Muscle of arm (tissue), 14 donors: ENCODE data around the gene BGLAP. TPM values are rescaled to one million over a fixed set of nuclear protein-coding genes. Genes with fewer than 3 reads are reported as not detected.
"Not testable (repeated sequence)": the region's sequence is repeated elsewhere in the genome, so short reads cannot be mapped to it uniquely, and the experiment has no call there.

Experiments used
- DNase-seq: peaks from one replicate; pipeline ENCODE4 v3.0.0-alpha.2; 2013
- long read RNA-seq, 11 donors: transcript quantifications; one replicate each; lab custom pipeline, GENCODE V29; 2026
- polyA plus RNA-seq, 12 donors: library from polyadenylated mRNA; unstranded; fragments of 120-200 nt; gene quantifications; one replicate each; pipeline ENCODE4 v1.2.1, GENCODE V29; 2013; ENCODE audit not compliant: insufficient read length in 12 of 12

Gene BGLAP
- 1 to 10 TPM in 6 of 12 donors, under 1 TPM in 4, not detected in 2; 0.38 to 4.8 (median 1.4) TPM for polyA plus RNA-seq
- long read RNA-seq, donor 1, partial matches to known transcripts, result 0 of 1 reads
- long read RNA-seq, donor 1, other reads (novel, unspliced or antisense), result 0 of 1 reads
- long read RNA-seq, donor 2, result 0 reads
- long read RNA-seq, donor 3, result 0 reads
- long read RNA-seq, donor 4, result 0 reads
- long read RNA-seq, donor 5, result 0 reads
- long read RNA-seq, donor 6, result 0 reads
- long read RNA-seq, donor 7, result 0 reads
- long read RNA-seq, donor 8, result 0 reads
- long read RNA-seq, donor 9, result 0 reads
- long read RNA-seq, donor 10, result 0 reads
- long read RNA-seq, donor 11, result 0 reads

DNA sequence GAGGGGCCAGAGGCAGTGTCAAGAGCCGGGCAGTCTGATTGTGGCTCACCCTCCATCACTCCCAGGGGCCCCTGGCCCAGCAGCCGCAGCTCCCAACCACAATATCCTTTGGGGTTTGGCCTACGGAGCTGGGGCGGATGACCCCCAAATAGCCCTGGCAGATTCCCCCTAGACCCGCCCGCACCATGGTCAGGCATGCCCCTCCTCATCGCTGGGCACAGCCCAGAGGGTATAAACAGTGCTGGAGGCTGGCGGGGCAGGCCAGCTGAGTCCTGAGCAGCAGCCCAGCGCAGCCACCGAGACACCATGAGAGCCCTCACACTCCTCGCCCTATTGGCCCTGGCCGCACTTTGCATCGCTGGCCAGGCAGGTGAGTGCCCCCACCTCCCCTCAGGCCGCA is at the start of gene BGLAP:
TSS of gene BGLAP (plus strand) at position 259 of the 400 bp plus-strand sequence. CDS start at position 307, 48 bp downstream.
- no peak for DNase-seq

DNA sequence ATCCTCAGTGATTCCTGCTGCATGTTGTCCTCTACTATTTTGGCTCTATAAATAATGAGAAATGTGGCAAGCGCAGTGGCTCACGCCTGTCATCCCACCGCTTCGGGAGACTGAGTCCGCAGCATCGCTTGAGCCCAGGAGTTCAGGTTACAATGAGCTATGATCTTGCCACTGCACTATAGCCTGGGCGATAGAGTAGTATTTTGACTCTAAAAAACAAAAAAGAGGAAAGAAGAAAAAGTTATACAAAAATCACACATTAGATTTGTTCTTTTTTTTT is 48.8 kb upstream of the BGLAP start:
- DNase-seq, result no peak

DNA sequence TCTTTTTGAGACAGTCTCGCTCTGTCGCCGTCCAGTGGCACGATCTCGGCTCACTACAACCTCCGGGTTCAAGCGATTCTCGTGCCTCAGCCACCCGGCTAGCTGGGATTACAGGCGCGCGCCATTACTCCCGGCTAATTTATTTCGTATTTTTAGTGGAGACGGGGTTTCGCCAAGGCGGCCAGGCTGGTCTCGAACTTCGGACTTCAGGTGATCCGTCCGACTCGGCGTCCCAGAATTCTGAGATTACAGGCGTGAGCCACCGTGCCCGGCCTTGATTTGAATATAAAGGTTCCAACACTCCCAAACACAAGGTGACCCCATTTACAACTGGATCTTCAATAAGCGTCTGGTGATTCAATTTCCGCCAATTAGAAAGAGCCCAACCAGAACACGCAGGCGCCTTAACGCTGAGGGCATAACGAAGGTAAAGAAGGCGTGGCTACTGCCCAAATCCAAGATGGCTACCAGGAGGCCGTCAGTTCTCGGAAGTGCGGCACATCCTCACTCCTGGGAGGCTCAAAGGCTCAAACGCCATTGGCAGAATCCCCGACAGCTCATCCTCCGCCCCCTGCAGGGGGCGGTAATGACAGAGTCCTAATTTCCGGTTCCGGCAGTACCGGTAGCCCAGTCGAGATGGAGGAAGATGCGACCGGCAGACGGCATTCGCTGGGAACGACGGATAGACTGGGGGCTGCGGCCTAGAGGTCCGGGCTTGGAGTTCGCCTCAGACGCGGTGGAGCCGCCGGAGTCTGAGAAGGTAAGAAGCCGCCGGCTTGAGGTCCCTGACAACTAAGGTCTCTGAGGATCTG is 48.3 kb upstream of the BGLAP start, which contains the start of gene SLC25A44:
TSS of gene SLC25A44 (plus strand) at position 617 of the 812 bp plus-strand sequence. CDS start 5,744 bp downstream, outside the sequence.
- peak; percentile 99 for DNase-seq

DNA sequence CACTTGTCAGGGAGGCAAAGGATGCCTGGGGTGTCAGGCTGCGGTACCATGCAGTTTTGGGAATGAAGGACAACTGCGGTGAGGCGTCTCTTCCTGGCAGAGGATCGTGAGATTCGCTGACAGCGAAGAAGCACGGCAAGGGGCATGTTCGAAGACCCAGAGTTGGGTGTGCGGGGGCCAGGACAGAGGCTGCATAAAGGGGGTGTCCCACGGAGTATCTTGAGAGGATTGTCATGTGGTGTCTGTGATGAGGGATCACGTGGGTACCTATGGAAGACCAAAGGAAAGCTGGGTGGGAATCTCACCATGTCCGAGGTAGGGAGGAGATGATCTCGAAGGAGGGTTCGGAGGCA is 47.7 kb upstream of the BGLAP start:
- no peak for DNase-seq

DNA sequence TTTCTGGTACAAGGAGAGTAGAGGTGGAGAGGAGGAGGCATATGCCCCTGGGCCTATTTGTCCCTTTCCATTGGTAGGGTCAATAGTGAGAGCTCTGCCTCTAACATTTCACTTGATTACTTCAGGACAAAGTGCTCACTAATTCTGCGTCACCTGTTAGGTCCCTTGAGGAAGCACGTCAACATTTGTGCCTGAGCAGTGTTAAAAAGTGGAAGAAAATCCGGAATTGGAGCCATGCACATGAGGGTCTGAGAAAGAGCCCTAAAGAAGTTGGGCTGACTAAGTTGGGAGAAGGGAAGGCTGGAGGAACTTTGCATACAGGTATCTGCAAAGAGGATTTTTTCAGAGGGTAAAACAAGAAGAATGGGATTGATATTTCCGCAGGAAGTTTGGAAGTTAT is 46.1 kb upstream of the BGLAP start:
- DNase-seq, result no peak

DNA sequence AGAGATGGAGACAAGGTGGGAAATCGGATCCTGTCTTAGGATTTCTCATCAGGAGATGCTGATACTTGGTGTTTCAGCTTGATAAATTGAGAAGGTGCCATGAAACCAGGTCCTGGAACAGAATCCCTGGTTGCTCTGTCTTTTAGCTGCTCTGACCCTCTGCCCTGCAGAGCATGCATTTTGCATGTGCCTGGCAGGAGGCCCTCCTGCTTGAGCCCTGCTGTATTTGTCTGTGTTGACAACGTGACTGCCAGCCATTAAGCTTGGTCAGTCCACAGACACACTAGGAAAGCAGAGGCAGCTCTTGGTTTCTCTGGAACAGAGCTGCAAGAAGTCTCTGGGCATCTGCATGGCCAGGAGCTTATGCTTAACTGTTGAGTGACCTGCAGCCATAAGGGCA is 45.5 kb upstream of the BGLAP start:
- DNase-seq, result no peak

DNA sequence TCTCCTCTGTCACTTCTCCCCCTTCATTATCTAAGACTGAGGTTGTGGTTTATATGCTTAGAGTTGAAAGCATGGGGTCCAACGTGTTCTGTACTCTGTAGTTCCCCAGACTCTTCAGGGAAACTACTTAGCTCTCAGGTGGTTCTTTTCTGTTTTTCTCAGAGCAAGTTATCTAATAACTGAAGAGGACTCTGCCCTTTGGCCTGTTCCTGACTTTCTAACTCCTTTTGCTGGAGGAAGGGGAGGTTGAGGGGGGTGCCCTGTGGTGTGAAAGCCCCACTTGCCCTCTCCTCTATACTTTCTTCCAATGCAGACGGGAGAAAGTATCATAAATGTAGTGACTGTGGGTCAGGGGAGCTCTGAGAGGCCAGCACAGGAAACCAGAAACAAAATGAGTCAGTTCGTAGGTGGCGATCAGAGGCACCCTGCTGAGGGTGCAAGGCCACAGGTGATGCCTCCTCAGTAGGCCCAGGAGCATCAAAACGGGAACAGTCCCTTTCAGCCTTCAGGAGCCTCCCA is 43.1 kb upstream of the BGLAP start:
- DNase-seq, result no peak

DNA sequence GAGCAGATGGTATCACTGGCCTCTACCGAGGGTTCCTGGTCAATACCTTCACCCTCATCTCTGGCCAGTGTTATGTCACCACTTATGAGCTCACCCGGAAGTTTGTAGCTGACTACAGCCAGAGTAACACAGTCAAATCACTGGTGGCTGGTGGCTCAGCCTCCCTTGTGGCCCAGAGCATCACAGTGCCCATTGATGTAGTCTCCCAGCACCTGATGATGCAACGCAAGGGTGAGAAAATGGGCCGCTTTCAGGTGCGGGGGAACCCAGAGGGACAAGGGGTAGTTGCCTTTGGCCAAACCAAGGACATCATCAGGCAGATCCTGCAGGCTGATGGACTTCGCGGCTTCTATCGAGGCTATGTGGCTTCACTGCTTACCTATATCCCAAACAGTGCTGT is 41.9 kb upstream of the BGLAP start:
- DNase-seq, result no peak

DNA sequence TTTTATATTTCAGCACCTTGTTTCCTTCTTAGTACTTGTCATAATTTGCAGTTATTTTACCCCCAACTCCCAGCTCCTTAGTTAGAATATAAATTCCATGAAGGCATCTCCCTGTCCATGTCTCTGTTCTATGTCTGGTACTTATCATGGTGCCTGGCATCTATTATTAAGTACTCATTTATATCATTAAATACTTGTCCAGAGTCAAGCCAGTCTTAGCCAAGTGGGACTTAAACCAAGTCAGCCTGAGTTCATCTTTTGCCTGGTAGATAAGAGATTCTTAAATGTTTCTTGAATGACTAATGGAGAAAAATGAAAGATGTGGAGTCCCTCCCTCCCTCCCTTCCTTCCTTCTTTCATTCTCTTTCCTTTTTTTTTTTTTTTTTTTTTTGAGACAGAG is 38.7 kb upstream of the BGLAP start:
- no peak for DNase-seq

DNA sequence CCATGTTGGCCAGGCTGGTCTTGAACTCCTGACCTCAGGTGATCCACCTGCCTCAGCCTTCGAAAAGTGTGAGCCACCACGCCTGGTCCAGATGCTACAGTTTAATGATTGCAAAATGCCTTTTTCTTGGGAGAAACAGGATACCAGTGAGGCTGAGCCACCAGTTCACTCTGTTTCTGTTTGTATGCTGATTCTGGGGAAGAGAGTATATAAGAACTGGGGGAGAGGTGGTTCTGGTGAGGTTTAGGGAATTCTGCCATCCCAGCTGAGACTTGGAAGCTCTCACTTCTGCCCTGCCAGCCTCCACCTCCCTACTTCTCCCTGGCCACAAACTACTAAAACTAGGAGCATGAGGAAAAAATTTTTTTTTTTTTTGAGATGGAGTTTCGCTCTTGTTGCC is 37.3 kb upstream of the BGLAP start:
- DNase-seq, result no peak

DNA sequence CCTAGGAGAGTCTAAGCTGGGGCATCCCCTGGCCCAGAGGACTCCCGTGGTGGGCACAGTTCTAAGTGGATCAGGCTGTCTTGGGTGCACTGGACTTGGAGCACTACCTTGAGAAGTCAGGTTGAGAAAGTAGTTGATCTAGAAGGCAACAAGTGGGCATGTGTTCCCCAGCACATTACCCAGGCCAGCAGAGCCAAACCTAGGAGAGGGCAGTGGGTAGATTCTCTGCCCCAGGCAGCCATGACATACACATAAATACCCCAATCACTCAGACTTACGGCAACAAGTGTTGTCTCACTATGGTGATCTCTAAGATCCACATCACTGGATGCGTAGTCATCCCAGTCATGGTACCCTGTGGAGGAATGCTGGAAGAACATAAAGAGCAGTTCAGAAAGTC is 30.7 kb upstream of the BGLAP start:
- DNase-seq, result no peak

DNA sequence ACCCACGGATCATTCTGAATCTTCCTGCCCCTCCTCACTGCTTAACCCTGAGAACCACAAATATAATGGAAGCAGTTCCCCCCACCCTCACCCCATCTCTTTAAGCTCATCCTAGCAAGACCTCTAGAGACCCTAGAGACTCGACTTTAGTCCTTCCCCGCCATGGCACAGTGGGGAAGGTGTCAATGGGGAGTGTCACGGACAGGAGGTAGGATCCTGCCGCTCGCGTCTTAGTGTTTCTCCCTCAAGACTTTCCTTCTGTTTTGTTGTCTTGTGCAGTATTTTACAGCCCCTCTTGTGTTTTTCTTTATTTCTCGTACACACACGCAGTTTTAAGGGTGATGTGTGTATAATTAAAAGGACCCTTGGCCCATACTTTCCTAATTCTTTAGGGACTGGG is 29.9 kb upstream of the BGLAP start:
- no peak for DNase-seq

DNA sequence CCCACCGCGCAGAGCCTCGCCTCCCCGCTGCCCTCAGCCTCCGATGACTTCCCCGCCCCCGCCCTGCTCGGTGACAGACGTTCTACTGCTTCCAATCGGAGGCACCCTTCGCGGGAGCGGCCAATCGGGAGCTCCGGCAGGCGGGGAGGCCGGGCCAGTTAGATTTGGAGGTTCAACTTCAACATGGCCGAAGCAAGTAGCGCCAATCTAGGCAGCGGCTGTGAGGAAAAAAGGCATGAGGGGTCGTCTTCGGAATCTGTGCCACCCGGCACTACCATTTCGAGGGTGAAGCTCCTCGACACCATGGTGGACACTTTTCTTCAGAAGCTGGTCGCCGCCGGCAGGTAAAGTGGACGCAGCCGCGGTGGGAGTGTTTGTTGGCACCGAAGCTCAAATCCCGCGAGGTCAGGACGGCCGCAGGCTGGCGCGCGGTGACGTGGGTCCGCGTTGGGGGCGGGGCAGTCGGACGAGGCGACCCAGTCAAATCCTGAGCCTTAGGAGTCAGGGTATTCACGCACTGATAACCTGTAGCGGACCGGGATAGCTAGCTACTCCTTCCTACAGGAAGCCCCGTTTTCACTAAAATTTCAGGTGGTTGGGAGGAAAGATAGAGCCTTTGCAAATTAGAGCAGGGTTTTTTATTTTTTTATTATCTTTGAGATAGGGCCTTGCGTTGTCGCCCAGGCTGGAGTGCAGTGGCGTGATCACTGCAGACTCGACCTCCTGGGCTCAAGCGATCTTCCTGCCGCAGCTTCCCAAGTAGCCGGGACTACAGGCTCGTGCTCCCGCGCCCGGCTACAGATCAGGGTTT is 28.9 kb upstream of the BGLAP start, which contains the start of gene PMF1:
TSS of gene PMF1 (plus strand) at position 175 of the 811 bp plus-strand sequence. CDS start at position 184, 9 bp downstream.
- DNase-seq, result peak; percentile 96

DNA sequence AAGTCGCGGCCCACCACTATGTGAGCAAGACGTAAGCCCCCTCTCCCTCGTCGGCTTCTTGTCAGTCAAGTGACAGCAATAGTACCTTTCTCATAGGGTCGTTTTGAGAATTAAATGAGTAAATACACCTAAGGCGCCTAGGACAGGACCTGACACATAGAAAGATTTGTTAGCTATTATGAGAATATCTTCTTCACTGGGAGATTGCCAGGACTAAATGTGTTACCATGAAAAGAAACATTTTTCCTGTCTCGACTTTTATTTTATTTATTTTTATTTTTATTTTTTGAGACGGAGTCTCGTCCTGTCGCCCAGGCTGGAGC is 28.4 kb upstream of the BGLAP start:
- DNase-seq, result no peak

DNA sequence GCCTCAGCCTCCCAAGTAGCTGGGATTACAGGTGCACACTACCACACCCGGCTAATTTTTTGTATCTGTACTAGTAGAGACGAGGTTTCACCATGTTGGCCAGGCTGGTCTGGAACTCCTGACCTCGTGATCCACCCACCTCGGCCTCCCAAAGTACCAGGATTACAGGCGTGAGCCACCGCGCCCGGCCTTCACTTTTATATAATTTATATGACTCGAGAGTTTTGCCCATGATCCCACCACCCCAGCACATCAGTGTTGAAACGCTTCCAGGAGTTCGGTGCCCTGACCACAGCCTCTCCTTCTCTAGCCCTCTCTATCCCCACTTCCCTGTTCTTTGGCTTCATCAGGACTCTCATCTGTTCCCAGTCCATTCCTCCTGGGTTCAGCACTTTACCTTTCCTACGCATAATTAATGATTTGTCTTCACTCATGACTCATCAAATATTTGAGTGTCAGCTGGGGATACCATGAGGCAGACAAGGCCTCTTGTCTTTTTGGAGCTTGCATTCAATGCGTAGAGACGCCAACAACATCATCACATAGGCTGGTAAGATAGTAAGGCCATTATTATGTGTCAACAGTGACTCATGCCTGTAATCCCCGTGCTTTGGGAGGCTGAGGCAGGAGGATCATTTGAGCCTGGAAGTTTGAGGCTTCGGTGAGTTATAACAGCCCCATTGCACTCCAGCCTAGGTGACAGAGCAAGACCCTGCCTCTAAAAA is 27.8 kb upstream of the BGLAP start:
- no peak for DNase-seq

DNA sequence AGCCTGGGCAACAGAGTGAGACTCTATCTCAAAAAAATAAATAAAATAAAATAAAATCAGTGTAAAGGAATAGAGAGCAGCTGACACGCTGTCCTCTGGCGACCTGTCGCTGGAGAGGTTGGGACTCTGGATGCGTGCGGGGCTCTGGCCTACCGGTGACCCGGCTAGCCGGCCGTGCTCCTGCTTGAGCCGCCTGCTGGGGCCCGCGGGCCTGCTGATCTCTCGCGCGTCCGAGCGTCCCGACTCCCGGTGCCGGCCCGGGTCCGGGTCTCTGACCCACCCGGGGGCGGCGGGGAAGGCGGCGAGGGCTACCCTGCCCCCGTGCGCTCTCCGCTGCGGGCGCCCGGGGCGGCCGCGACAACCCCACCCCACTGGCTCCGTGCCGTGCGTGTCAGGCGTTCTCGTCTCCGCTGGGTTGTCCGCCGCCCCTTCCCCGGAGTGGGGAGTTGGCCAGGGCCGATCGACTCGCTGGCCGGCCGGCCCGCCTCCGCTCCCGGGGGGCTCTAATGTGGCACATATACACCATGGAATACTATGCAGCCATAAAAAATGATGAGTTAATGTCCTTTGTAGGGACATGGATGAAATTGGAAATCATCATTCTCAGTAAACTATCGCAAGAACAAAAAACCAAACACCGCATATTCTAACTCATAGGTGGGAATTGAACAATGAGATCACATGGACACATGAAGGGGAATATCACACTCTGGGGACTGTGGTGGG is 25.5 kb upstream of the BGLAP start:
- DNase-seq, result not testable (repeated sequence)

DNA sequence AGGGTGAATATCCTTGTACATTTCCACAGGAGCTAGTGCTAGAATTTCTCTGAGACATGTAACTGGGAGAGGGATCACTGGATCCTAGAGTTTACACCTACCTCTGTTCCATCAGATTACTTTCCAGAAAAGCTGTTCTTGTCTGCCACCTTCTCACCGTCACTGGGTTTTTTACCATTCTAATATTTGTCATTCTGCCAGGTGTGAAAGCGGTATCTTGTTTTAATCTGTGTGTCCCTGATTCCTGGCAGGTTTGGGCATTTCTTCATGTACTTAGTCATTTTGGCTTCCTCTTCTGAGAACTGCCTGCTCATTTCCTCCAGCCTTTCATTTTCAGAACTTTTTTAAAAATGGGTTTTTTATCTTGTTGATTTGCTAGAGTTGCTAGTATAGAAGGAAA is 24.1 kb upstream of the BGLAP start:
- no peak for DNase-seq

DNA sequence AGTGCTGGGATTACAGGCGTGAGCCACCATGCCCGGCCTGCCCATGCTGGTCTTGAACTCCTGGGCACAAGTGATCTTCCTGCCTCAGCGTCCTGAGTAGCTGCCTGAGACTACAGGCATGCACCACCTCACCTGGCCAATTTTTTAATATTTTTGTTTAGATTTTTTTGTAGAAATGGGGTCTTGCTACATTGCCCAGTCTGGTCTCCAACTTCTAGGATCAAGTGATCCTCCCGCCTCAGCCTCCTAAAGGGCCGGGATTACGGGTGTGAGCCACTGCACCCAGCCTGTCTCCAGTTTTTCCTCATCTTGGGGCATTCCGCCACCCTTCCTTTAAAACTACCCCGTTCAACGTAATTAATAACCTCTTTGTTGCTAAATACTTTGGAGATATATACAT is 21.8 kb upstream of the BGLAP start:
- no peak for DNase-seq

DNA sequence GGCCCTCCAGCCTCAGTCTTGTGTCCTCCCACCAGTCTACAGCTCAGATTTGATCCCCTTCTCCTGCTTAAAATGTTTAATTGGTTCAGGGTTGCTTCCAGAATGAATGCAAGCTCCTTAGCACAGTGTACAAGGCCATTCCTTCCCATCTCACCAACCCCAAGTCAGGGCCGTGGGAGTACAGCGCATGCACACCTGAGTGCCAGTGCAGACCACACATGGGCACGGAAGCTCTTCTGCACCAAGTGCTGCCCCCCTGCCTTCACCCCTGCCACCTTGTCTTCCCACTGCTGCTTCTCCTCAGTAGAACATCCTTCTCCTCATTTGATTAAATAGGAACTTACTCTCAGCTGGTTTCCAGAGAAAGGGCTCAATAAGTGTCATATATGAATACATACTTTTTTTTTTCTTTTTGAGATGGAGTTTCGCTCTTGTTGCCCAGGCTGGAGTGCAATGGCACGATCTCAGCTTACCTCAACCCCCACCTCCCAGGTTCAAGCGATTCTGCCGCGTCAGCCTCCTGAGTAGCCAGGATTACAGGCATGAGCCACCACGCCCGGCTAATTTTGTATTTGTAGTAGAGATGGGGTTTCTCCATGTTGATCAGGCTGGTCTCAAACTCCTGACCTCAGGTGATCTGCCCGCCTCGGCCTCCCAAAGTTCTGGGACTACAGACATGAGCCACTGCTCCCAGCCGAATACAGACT is 19.8 kb upstream of the BGLAP start:
- no peak for DNase-seq

DNA sequence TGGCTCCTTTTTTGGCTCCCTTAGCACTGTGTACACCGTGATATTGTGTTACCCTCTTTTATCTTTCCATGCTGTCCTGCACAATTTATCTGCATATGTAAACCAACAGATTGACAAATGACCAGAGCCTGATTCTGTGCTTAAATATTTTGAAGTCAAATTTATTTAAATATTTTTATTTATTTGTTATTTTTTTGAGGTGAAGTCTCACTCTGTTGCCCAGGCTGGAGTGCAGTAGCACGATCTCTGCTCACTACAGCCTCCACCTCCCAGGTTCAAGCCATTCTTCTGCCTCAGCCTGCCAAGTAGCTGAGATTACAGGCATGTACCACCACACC is 16.3 kb upstream of the BGLAP start:
- DNase-seq, result no peak
